Hepatocyte (in vitro differentiated cells): ENCODE data around the gene GORASP2. TPM values are rescaled to one million over a fixed set of nuclear protein-coding genes. Genes with fewer than 3 reads are reported as not detected.

ENCODE experiments used
- DNase-seq: peaks from one replicate; pipeline ENCODE4 v3.0.0-alpha.2; 2016; ENCODE audit warnings: low spot score
- H2AFZ ChIP-seq: fragments of 200-600 bp; sonication (generic); 2 replicates; pipeline ENCODE4 v1.6.0; 2016; ENCODE audit warnings: antibody characterized with exemption, mild to moderate bottlenecking
- H3K27ac ChIP-seq: fragments of 200-600 bp; sonication (generic); 2 replicates; pipeline ENCODE4 v1.5.1; 2016; ENCODE audit warnings: mild to moderate bottlenecking
- H3K27me3 ChIP-seq: fragments of 200-600 bp; sonication (generic); 2 replicates; pipeline ENCODE4 v1.6.1; 2016
- H3K36me3 ChIP-seq: fragments of 200-600 bp; sonication (generic); replicated peaks from 2 replicates; pipeline ENCODE4 v1.5.1; 2016; ENCODE audit warnings: low read depth; ENCODE audit not compliant: insufficient read depth
- H3K4me1 ChIP-seq: fragments of 200-600 bp; sonication (generic); 2 replicates; pipeline ENCODE4 v1.5.1; 2016; ENCODE audit warnings: mild to moderate bottlenecking, moderate library complexity; ENCODE audit not compliant: insufficient read depth
- H3K4me2 ChIP-seq: fragments of 200-600 bp; sonication (generic); 2 replicates; pipeline ENCODE4 v1.6.0; 2016
- H3K4me3 ChIP-seq: fragments of 200-600 bp; sonication (generic); 2 replicates; pipeline ENCODE4 v1.5.1; 2016; ENCODE audit warnings: mild to moderate bottlenecking
- H3K79me2 ChIP-seq: fragments of 200-600 bp; sonication (generic); 2 replicates; pipeline ENCODE4 v1.6.0; 2017; ENCODE audit warnings: mild to moderate bottlenecking
- H3K9me2 ChIP-seq: fragments of 200-600 bp; sonication (generic); replicated peaks from 2 replicates; pipeline ENCODE4 v1.6.0; 2017; ENCODE audit warnings: mild to moderate bottlenecking; ENCODE audit not compliant: insufficient read depth
- H3K9me3 ChIP-seq: fragments of 200-600 bp; sonication (generic); 2 replicates; pipeline ENCODE4 v1.5.1; 2016; ENCODE audit warnings: low read depth, mild to moderate bottlenecking
- H4K20me1 ChIP-seq: fragments of 200-600 bp; sonication (generic); 2 replicates; pipeline ENCODE4 v1.6.0; 2016; ENCODE audit warnings: mild to moderate bottlenecking; ENCODE audit not compliant: insufficient read depth, poor library complexity, severe bottlenecking
- CTCF ChIP-seq: fragments of 200-600 bp; sonication (generic); IDR thresholded peaks from 2 replicates; pipeline ENCODE4 v1.5.1; 2016; ENCODE audit warnings: antibody characterized with exemption, mild to moderate bottlenecking; ENCODE audit not compliant: poor library complexity
- EZH2 ChIP-seq: fragments of 200-600 bp; sonication (generic); IDR thresholded peaks from 2 replicates; pipeline ENCODE4 v1.6.1; 2016; ENCODE audit warnings: antibody characterized with exemption, mild to moderate bottlenecking, borderline replicate concordance
- EZH2phosphoT487 ChIP-seq: fragments of 200-600 bp; sonication (generic); IDR thresholded peaks from one replicate; pipeline ENCODE4 v1.6.1; 2018; ENCODE audit warnings: antibody characterized with exemption, mild to moderate bottlenecking, low read depth, moderate library complexity; ENCODE audit not compliant: unreplicated experiment, severe bottlenecking
- WGBS: methylation state at CpG from one replicate; pipeline ENCODE4 v1.1.6; 2016; ENCODE audit warnings: low lambda C conversion rate; ENCODE audit errors: missing lambda C conversion rate; 5-methylcytosine and 5-hydroxymethylcytosine counted together
- polyA plus RNA-seq: library from polyadenylated mRNA; unstranded; fragments of >200 nt; fragmentation: Nextera tagmentation; extraction: Ambion mirVana; gene quantifications from 2 replicates; pipeline ENCODE4 v1.2.1, GENCODE V29; 2016
- total RNA-seq: library from RNA; depleted of rRNA; stranded (reverse); fragments of >200 nt; gene quantifications from 2 replicates; pipeline ENCODE4 v1.2.3, GENCODE V29; 2014

Gene GORASP2
- total and polyA plus RNA-seq, 2 experiments from 2014 or later = 50.1 to 126 TPM

GRCh38 chr2:170967553-170967952, 38.5 kb downstream of the GORASP2 start:
- no peaks in the 10 kb centered on the region for H4K20me1 ChIP-seq
- no peaks in the 10 kb centered on the region for H3K79me2 ChIP-seq
- TF ChIP-seq EZH2 (no peak), EZH2phosphoT487 (no peak), CTCF (no peak)
- no peaks in the 10 kb centered on the region for H3K9me2 ChIP-seq
- H3K27me3 ChIP-seq = no peaks in the 10 kb centered on the region
- 99% methylated on average over 5 of the region's 5 CpGs for WGBS
- H3K4me2 ChIP-seq = no peak overlapping the region
- no peak overlapping the region for H2AFZ ChIP-seq
- no peaks in the 10 kb centered on the region for H3K4me1 ChIP-seq
- H3K27ac ChIP-seq = no peak overlapping the region
- H3K9me3 ChIP-seq = no peaks in the 10 kb centered on the region
- no peak overlapping the region for H3K4me3 ChIP-seq
- no peak for DNase-seq
- peaks cover 3% of the 10 kb centered on the region for H3K36me3 ChIP-seq

- Histone ChIP-seq H3K4me2 (no peak overlapping the region), H3K36me3 (peaks cover 3% of the 10 kb centered on the region), H3K27ac (no peak overlapping the region), H3K79me2 (no peaks in the 10 kb centered on the region), H2AFZ (no peak overlapping the region), H3K9me3 (no peaks in the 10 kb centered on the region), H3K27me3 (no peaks in the 10 kb centered on the region), H4K20me1 (no peaks in the 10 kb centered on the region), H3K9me2 (no peaks in the 10 kb centered on the region), H3K4me3 (no peak overlapping the region), H3K4me1 (no peaks in the 10 kb centered on the region)
- no peak for DNase-seq
- 86% methylated on average over 12 of the region's 12 CpGs for WGBS
- TF ChIP-seq CTCF (no peak), EZH2 (no peak), EZH2phosphoT487 (no peak)
These were observed 39.4 kb downstream of the GORASP2 start for GRCh38 chr2:170968205-170969003.

GRCh38 chr2:170969030-170969429, 40.0 kb downstream of the GORASP2 start:
- TF ChIP-seq EZH2 (no peak), CTCF (no peak), EZH2phosphoT487 (no peak)
- WGBS = 97% methylated on average over 2 of the region's 2 CpGs
- peaks cover 2% of the 10 kb centered on the region for H3K4me1 ChIP-seq

More at GRCh38 chr2:170969030-170969429, 40.0 kb downstream of the GORASP2 start:
- Histone ChIP-seq H3K27me3 (no peaks in the 10 kb centered on the region), H3K9me3 (no peaks in the 10 kb centered on the region), H3K79me2 (no peaks in the 10 kb centered on the region), H3K4me2 (no peak overlapping the region), H3K27ac (no peak overlapping the region), H4K20me1 (no peaks in the 10 kb centered on the region), H2AFZ (no peak overlapping the region), H3K4me3 (no peak overlapping the region), H3K9me2 (no peaks in the 10 kb centered on the region), H3K36me3 (peaks cover 3% of the 10 kb centered on the region)
- DNase-seq = no peak
